ENCODE data around the gene CHD2.

CHD2 gene

DNA sequence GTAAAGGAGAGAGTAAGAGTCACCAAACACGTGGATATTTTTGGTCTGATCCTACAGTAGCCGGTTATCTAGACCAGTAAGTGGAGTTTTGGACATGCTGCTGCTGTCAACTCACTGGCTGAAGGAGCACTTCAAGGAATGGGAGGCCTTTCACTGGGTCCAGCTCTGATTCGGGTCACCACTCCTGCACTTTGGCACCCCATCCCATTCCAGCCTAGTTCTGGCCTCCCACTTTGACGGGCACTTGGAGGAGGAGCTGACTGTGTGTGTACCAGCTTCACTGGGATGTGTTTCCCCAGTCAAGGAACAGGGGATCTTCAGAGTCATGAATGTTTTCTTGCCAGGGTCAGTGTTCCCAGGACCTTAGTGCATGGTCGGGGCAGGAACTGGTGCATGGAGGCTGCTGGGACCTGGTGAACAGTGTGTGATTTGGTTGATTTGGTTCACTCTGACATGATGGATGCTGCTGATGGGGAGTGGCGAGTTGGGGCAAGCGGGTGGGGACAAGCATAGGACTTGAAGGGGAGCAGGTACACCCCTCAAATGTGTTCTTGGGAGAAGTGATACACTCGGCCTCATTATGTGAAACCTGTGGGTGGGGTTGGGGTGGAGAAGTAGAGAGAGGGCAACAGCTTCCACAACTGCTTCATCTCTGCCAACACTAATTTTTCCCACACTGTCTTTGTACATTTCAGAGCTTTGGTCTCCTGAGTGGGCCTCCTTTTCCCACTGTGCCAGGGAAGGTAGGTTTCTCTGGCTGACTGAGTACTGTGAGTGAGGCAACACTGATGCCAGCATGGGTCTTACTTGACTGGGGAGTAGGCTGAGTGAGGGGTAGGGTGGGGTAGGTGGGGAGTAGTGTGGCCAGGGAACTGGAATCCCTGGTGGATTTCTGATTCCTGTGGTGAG, 124.8 kb downstream of the CHD2 start:
- TF ChIP-seq POLR2AphosphoS5 (IDR thresholded peaks at IDR 0.05; ENCODE audit: low read depth, low read length), result no peak
- TF ChIP-seq FOXP2 (optimal IDR thresholded peaks at IDR 0.05; ENCODE audit: borderline replicate concordance, extremely low read depth, extremely low read length, insufficient read depth), result no peak
- no peak for TF ChIP-seq SIN3A (IDR thresholded peaks at IDR 0.05; ENCODE audit: borderline replicate concordance, insufficient read depth, low read length)
- TF ChIP-seq, protein P1, sequence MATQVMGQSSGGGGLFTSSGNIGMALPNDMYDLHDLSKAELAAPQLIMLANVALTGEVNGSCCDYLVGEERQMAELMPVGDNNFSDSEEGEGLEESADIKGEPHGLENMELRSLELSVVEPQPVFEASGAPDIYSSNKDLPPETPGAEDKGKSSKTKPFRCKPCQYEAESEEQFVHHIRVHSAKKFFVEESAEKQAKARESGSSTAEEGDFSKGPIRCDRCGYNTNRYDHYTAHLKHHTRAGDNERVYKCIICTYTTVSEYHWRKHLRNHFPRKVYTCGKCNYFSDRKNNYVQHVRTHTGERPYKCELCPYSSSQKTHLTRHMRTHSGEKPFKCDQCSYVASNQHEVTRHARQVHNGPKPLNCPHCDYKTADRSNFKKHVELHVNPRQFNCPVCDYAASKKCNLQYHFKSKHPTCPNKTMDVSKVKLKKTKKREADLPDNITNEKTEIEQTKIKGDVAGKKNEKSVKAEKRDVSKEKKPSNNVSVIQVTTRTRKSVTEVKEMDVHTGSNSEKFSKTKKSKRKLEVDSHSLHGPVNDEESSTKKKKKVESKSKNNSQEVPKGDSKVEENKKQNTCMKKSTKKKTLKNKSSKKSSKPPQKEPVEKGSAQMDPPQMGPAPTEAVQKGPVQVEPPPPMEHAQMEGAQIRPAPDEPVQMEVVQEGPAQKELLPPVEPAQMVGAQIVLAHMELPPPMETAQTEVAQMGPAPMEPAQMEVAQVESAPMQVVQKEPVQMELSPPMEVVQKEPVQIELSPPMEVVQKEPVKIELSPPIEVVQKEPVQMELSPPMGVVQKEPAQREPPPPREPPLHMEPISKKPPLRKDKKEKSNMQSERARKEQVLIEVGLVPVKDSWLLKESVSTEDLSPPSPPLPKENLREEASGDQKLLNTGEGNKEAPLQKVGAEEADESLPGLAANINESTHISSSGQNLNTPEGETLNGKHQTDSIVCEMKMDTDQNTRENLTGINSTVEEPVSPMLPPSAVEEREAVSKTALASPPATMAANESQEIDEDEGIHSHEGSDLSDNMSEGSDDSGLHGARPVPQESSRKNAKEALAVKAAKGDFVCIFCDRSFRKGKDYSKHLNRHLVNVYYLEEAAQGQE (IDR thresholded peaks at IDR 0.05; ENCODE audit: insufficient read depth in 1 of 2, low read depth in 2 of 2, low read length in 2 of 2), result no peak
- no peak for TF ChIP-seq TAF1 (IDR thresholded peaks at IDR 0.05; ENCODE audit: borderline replicate concordance, insufficient read depth, low read length)

DNA sequence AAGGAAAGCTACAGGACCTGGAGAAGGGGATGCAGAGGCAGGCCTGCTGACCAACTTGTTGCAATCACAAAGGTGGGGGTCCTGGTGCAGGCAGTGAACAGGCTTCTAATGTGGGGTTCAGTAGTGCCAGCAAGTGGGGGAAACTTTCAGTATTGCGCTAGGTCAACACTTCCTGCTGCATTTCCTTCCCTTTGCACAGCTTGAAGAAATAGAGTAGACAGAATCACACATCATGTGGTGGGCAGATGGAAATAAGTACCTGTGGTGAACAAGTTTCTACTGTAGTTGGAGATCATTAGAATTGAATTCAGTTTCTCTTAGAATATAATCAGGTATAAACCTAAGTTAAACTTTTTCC, 125.5 kb downstream of the CHD2 start:
- TF ChIP-seq, protein P1 (IDR thresholded peaks at IDR 0.05; ENCODE audit: insufficient read depth in 1 of 2, low read depth in 2 of 2, low read length in 2 of 2), result no peak
- TF ChIP-seq POLR2AphosphoS5 (IDR thresholded peaks at IDR 0.05; ENCODE audit: low read depth, low read length), result no peak
- TF ChIP-seq FOXP2 (optimal IDR thresholded peaks at IDR 0.05; ENCODE audit: borderline replicate concordance, extremely low read depth, extremely low read length, insufficient read depth), result no peak
- TF ChIP-seq SIN3A (IDR thresholded peaks at IDR 0.05; ENCODE audit: borderline replicate concordance, insufficient read depth, low read length), result no peak
- TF ChIP-seq TAF1 (IDR thresholded peaks at IDR 0.05; ENCODE audit: borderline replicate concordance, insufficient read depth, low read length), result no peak

DNA sequence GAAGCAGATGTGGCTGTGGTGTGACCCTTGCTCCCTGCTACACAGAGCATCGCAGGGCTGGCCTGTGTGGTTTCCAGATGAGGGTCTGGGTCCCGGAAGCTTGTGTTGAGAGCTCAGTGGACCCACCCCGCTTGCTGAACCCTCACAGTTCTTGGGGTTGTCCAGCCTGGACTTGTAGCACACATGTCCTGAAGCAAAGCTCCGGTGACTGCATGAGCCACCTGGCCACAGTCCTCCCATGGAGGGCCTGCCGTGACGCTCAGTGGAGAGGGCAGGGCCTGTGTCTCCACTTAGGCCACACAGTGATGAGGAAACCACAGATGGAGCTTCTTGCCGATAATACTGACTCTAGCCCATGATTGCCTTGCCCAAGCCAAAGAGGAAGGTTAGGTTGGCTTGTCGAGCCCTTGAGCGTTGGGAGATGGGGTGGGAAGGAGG, 126.3 kb downstream of the CHD2 start:
- TF ChIP-seq TAF1 (IDR thresholded peaks at IDR 0.05; ENCODE audit: borderline replicate concordance, insufficient read depth, low read length) (no peak), POLR2AphosphoS5 (IDR thresholded peaks at IDR 0.05; ENCODE audit: low read depth, low read length) (no peak), FOXP2 (optimal IDR thresholded peaks at IDR 0.05; ENCODE audit: borderline replicate concordance, extremely low read depth, extremely low read length, insufficient read depth) (no peak), SIN3A (IDR thresholded peaks at IDR 0.05; ENCODE audit: borderline replicate concordance, insufficient read depth, low read length) (no peak)

DNA sequence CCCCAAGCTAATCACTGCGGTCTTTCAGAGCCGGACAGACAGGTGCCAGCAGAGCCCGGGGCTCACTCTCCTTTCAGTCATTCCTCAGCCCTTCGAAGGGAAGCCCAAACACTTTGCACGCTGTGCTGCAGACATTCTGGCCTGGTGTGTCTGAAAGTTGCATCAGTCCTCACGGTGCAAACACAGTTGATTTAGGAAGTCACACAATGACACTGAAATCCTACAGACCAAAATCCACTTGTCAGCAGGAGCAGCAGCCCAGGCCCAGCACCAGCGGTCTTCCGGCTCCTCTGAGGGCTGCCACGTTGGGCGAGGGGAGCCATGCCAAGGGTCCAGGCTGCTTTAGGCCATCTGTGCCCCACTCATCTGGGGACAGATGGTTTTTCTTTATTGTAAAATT, 127.3 kb downstream of the CHD2 start:
- TF ChIP-seq FOXP2 (optimal IDR thresholded peaks at IDR 0.05; ENCODE audit: borderline replicate concordance, extremely low read depth, extremely low read length, insufficient read depth) (no peak), POLR2AphosphoS5 (IDR thresholded peaks at IDR 0.05; ENCODE audit: low read depth, low read length) (no peak), TAF1 (IDR thresholded peaks at IDR 0.05; ENCODE audit: borderline replicate concordance, insufficient read depth, low read length) (no peak), SIN3A (IDR thresholded peaks at IDR 0.05; ENCODE audit: borderline replicate concordance, insufficient read depth, low read length) (no peak)
- TF ChIP-seq, protein P1 (IDR thresholded peaks at IDR 0.05; ENCODE audit: insufficient read depth in 1 of 2, low read depth in 2 of 2, low read length in 2 of 2), result no peak

DNA sequence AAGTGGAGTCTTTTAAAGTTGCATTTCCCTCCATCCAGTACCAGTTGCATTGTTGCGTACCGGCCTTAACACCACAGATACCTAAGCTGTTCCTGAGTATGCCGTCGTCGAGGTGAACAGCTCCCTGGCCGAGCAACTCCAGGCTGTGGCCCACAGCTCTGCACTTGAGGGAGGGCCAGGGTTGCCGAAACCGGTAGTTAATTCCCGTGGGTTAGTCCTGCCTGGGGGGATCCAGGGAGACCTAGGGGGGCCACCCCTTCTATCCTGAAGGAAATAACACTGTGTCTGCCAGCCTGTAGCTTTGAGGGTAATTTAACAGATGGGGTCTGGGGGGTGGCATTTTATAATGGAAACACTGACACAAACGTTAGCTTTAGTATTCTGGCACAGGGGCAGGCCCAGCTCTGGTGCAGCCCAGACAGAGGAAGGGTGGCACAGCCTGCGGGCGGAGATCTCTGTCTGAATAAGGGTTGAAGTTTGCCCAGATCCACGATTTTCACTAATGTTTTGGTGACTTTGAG, 128.0 kb downstream of the CHD2 start:
- TF ChIP-seq POLR2AphosphoS5 (IDR thresholded peaks at IDR 0.05; ENCODE audit: low read depth, low read length) (no peak), FOXP2 (optimal IDR thresholded peaks at IDR 0.05; ENCODE audit: borderline replicate concordance, extremely low read depth, extremely low read length, insufficient read depth) (no peak), TAF1 (IDR thresholded peaks at IDR 0.05; ENCODE audit: borderline replicate concordance, insufficient read depth, low read length) (no peak), SIN3A (IDR thresholded peaks at IDR 0.05; ENCODE audit: borderline replicate concordance, insufficient read depth, low read length) (no peak)
- TF ChIP-seq, protein P1 (IDR thresholded peaks at IDR 0.05; ENCODE audit: insufficient read depth in 1 of 2, low read depth in 2 of 2, low read length in 2 of 2), result no peak

All from PFSK-1 (cell line).